Ishikawa (cell line): ENCODE measurements around the gene INPP4A.

Experiments used
- CEBPB ChIP-seq: IDR thresholded peaks from 2 replicates; pipeline ENCODE4 v1.6.1; 2012
- CREB1 ChIP-seq: IDR thresholded peaks from 2 replicates; pipeline ENCODE4 v1.6.1; 2012; ENCODE audit warnings: low read depth
- EGR1 ChIP-seq: IDR thresholded peaks from 2 replicates; pipeline ENCODE4 v1.6.1; 2012
- EP300 ChIP-seq: IDR thresholded peaks from 2 replicates; pipeline ENCODE4 v1.6.1; 2012; ENCODE audit warnings: borderline replicate concordance
- FOXM1 ChIP-seq: IDR thresholded peaks from 2 replicates; pipeline ENCODE4 v1.6.1; 2012; ENCODE audit warnings: low read depth, borderline replicate concordance
- MAX ChIP-seq: IDR thresholded peaks from 2 replicates; pipeline ENCODE4 v1.6.1; 2012
- NFIC ChIP-seq: IDR thresholded peaks from 2 replicates; pipeline ENCODE4 v1.6.1; 2012
- RAD21 ChIP-seq: IDR thresholded peaks from 2 replicates; pipeline ENCODE4 v1.6.1; 2012; ENCODE audit warnings: low read depth
- REST ChIP-seq: IDR thresholded peaks from 2 replicates; pipeline ENCODE4 v1.6.1; 2012; ENCODE audit warnings: low read depth, mild to moderate bottlenecking
- TAF1 ChIP-seq: IDR thresholded peaks from 2 replicates; pipeline ENCODE4 v1.6.1; 2012; ENCODE audit warnings: low read depth, mild to moderate bottlenecking
- TCF12 ChIP-seq: IDR thresholded peaks from 2 replicates; pipeline ENCODE4 v1.6.1; 2012; ENCODE audit warnings: low read depth
- TEAD4 ChIP-seq: IDR thresholded peaks from 2 replicates; pipeline ENCODE4 v1.6.1; 2012
- USF1 ChIP-seq: IDR thresholded peaks from 2 replicates; pipeline ENCODE4 v1.6.1; 2012
- YY1 ChIP-seq: IDR thresholded peaks from 2 replicates; pipeline ENCODE4 v1.6.1; 2012; ENCODE audit warnings: low read depth
- ZBTB7A ChIP-seq: IDR thresholded peaks from 2 replicates; pipeline ENCODE4 v1.6.1; 2012; ENCODE audit warnings: low read depth

The INPP4A gene

GRCh38 chr2:98496750-98497493, 52.3 kb downstream of the INPP4A start:
- TF ChIP-seq CEBPB (no peak), TCF12 (no peak), EGR1 (no peak)

GRCh38 chr2:98498703-98499440, 54.2 kb downstream of the INPP4A start:
- no peak for TF ChIP-seq EGR1
- no peak for TF ChIP-seq CEBPB
- TF ChIP-seq TCF12, result no peak
- no peak for TF ChIP-seq ZBTB7A
- no peak for TF ChIP-seq TEAD4
- TF ChIP-seq CREB1, result no peak
- no peak for TF ChIP-seq REST
- TF ChIP-seq YY1, result no peak
- TF ChIP-seq FOXM1, result no peak
- no peak for TF ChIP-seq USF1
- TF ChIP-seq RAD21, result no peak
- no peak for TF ChIP-seq EP300
- no peak for TF ChIP-seq TAF1

- TF ChIP-seq TEAD4 (no peak), EP300 (no peak), RAD21 (no peak), YY1 (no peak), MAX (no peak), ZBTB7A (no peak), NFIC (no peak), CEBPB (no peak), FOXM1 (no peak), USF1 (no peak), REST (no peak), TAF1 (no peak), CREB1 (no peak), EGR1 (no peak)
These were observed 55.9 kb downstream of the INPP4A start for GRCh38 chr2:98500561-98500960.

GRCh38 chr2:98501223-98501622, 56.6 kb downstream of the INPP4A start:
- no peak for TF ChIP-seq NFIC
- no peak for TF ChIP-seq ZBTB7A
- no peak for TF ChIP-seq TCF12
- TF ChIP-seq TAF1, result no peak
- no peak for TF ChIP-seq EGR1
- TF ChIP-seq MAX, result no peak
- no peak for TF ChIP-seq CEBPB
- TF ChIP-seq YY1, result no peak
- TF ChIP-seq TEAD4, result no peak

- TF ChIP-seq CEBPB (no peak), RAD21 (no peak), TCF12 (no peak)
These were observed 57.2 kb downstream of the INPP4A start for GRCh38 chr2:98501876-98502275.
